ENCODE results near the gene STON2. TPM values are rescaled to one million over a fixed set of nuclear protein-coding genes. Genes with fewer than 3 reads are reported as not detected.
"Not testable (repeated sequence)": the region's sequence is repeated elsewhere in the genome, so short reads cannot be mapped to it uniquely, and the experiment has no call there.

Gene STON2
- total RNA-seq, 2 experiments from 2014 or later = not detected

DNA sequence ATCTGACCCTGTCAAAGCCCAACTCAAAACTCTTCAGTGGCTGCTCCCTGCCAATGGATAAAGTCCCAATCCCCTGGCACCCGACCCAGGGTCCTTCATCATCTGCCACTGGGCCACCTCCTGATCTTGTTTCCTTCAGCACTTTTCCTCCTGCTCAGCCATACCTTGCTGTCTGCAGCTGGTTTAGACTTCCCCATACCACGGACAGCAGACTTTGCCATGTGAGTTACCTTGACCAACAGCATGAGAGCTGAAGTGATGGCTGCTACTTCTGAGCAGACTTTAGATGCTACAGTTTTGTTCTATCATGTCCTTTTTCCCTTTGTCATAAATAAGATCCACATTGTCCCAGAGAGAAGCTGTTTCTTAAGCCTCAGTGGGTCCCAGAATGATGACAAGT, 33.3 kb upstream of the STON2 start:
- Mint-ChIP-seq H3K27ac (no peak overlapping the region), H3K27me3 (peaks cover 64% of the 10 kb centered on the region), H3K4me1 (ENCODE audit: low read depth) (peaks cover 15% of the 10 kb centered on the region), H3K4me3 (no peak overlapping the region), H3K9me3 (no peaks in the 10 kb centered on the region), H3K36me3 (ENCODE audit: low read depth) (no peaks in the 10 kb centered on the region)
- peaks cover 0 to 7% of the 10 kb centered on the region in 2 experiments for H3K9me3 ChIP-seq (ENCODE audit: control insufficient read depth in 1 of 2, insufficient read depth in 1 of 2, low read length in 2 of 2)
- ChIA-PET CTCF (no interaction called here), POLR2A (no interaction called here)
- peaks cover 48 to 55% of the 10 kb centered on the region in 2 experiments for H3K27me3 ChIP-seq (ENCODE audit: control insufficient read depth in 1 of 2, insufficient read depth in 2 of 2, low read length in 2 of 2)
- ATAC-seq (ENCODE audit: poor library complexity) = no peak
- H3K4me3 ChIP-seq (ENCODE audit: low read length) = no peak overlapping the region
- H3K4me1 ChIP-seq (ENCODE audit: insufficient read depth, low read length) = peaks cover 14% of the 10 kb centered on the region
- H3K36me3 ChIP-seq (ENCODE audit: insufficient read depth, low read length) = no peaks in the 10 kb centered on the region
- DNase-seq = no peak
- intact Hi-C loops (cut with DNase I, micrococcal nuclease) = no loop called here
- no peak for TF ChIP-seq CTCF (IDR thresholded peaks at IDR 0.05)
- no peak overlapping the region for H3K27ac ChIP-seq (ENCODE audit: low read depth in 1 of 2, low read length in 2 of 2)

- Mint-ChIP-seq H3K36me3 (ENCODE audit: low read depth) (no peaks in the 10 kb centered on the region), H3K27ac (no peak overlapping the region), H3K4me1 (ENCODE audit: low read depth) (peaks cover 12% of the 10 kb centered on the region), H3K9me3 (no peaks in the 10 kb centered on the region), H3K4me3 (no peak overlapping the region), H3K27me3 (peaks cover 62% of the 10 kb centered on the region)
- DNase-seq (no peak), ATAC-seq (ENCODE audit: poor library complexity) (no peak)
- ChIA-PET CTCF (no interaction called here), POLR2A (no interaction called here)
- Histone ChIP-seq H3K9me3 (ENCODE audit: control insufficient read depth in 1 of 2, insufficient read depth in 1 of 2, low read length in 2 of 2) (peaks cover 0 to 7% of the 10 kb centered on the region in 2 experiments), H3K36me3 (ENCODE audit: insufficient read depth, low read length) (no peaks in the 10 kb centered on the region), H3K27me3 (ENCODE audit: control insufficient read depth in 1 of 2, insufficient read depth in 2 of 2, low read length in 2 of 2) (peaks cover 42 to 49% of the 10 kb centered on the region in 2 experiments), H3K4me3 (ENCODE audit: low read length) (no peak overlapping the region), H3K4me1 (ENCODE audit: insufficient read depth, low read length) (peaks cover 14% of the 10 kb centered on the region), H3K27ac (ENCODE audit: low read depth in 1 of 2, low read length in 2 of 2) (no peak overlapping the region)
- no peak for TF ChIP-seq CTCF (IDR thresholded peaks at IDR 0.05)
- intact Hi-C loops (cut with DNase I, micrococcal nuclease) = no loop called here
Measured at GRCh38 chr14:81432219-81432661, 32.1 kb upstream of the STON2 start.

DNA sequence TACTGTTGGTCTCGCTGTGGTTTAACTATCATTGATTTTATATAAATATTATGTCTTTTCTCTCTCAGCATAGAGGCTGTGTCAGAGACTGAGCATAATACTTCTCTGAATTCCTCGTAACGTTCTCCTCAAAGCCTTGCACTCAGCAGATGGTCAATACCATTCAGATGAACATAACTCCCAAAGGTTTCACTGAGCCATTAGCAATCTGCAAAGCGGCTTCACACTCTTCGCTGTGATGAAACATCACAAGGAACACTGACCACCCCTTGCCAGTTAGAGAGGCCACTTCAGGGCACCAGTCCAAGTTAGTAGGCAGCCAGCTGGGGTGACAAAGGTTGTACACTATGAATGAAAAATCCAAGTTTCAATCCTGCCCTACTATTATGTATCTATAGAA, 30.1 kb upstream of the STON2 start:
- H3K4me3 Mint-ChIP-seq = no peak overlapping the region
- H3K4me3 ChIP-seq (ENCODE audit: low read length) = no peak overlapping the region
- H3K4me1 ChIP-seq (ENCODE audit: insufficient read depth, low read length) = peaks cover 2% of the 10 kb centered on the region
- POLR2A ChIA-PET = no interaction called here
- no peak overlapping the region for H3K27ac ChIP-seq (ENCODE audit: low read depth in 1 of 2, low read length in 2 of 2)
- peaks cover 1% of the 10 kb centered on the region for H3K4me1 Mint-ChIP-seq (ENCODE audit: low read depth)
- H3K27me3 ChIP-seq (ENCODE audit: control insufficient read depth in 1 of 2, insufficient read depth in 2 of 2, low read length in 2 of 2) = peaks cover 34 to 39% of the 10 kb centered on the region in 2 experiments
- no peaks in the 10 kb centered on the region for H3K9me3 Mint-ChIP-seq
- intact Hi-C loops (cut with DNase I, micrococcal nuclease) = no loop called here
- no peak overlapping the region for H3K27ac Mint-ChIP-seq
- TF ChIP-seq CTCF (IDR thresholded peaks at IDR 0.05) = no peak
- ATAC-seq (ENCODE audit: poor library complexity) (no peak), DNase-seq (no peak)
- H3K36me3 Mint-ChIP-seq (ENCODE audit: low read depth) = no peaks in the 10 kb centered on the region
- no peaks in the 10 kb centered on the region for H3K36me3 ChIP-seq (ENCODE audit: insufficient read depth, low read length)
- peaks cover 60% of the 10 kb centered on the region for H3K27me3 Mint-ChIP-seq
- H3K9me3 ChIP-seq (ENCODE audit: control insufficient read depth in 1 of 2, insufficient read depth in 1 of 2, low read length in 2 of 2) = no peaks in the 10 kb centered on the region
- CTCF ChIA-PET = no interaction called here

GRCh38 chr14:81429749-81430148, 29.6 kb upstream of the STON2 start:
- H3K4me1 ChIP-seq (ENCODE audit: insufficient read depth, low read length); H3K4me3 Mint-ChIP-seq; H3K27ac Mint-ChIP-seq; H3K36me3 ChIP-seq (ENCODE audit: insufficient read depth, low read length); H3K4me1 Mint-ChIP-seq (ENCODE audit: low read depth); H3K4me3 ChIP-seq (ENCODE audit: low read length); CTCF ChIA-PET; POLR2A ChIA-PET; DNase-seq; H3K36me3 Mint-ChIP-seq (ENCODE audit: low read depth); intact Hi-C loops (cut with DNase I, micrococcal nuclease); ATAC-seq (ENCODE audit: poor library complexity); H3K9me3 ChIP-seq (ENCODE audit: control insufficient read depth in 1 of 2, insufficient read depth in 1 of 2, low read length in 2 of 2); H3K27ac ChIP-seq (ENCODE audit: low read depth in 1 of 2, low read length in 2 of 2); H3K9me3 Mint-ChIP-seq: not testable (repeated sequence)
- peaks cover 56% of the 10 kb centered on the region for H3K27me3 Mint-ChIP-seq
- H3K27me3 ChIP-seq (ENCODE audit: control insufficient read depth in 1 of 2, insufficient read depth in 2 of 2, low read length in 2 of 2) = peaks cover 33 to 34% of the 10 kb centered on the region in 2 experiments
